Activated naive CD4-positive, alpha-beta T cell (primary cell): ENCODE results near the gene FARP1.
"Not testable (repeated sequence)": the region's sequence is repeated elsewhere in the genome, so short reads cannot be mapped to it uniquely, and the experiment has no call there.

ENCODE experiments used
- DNase-seq, 4 experiments: peaks; one replicate each; lab custom pipeline; 2025; lab: John Stamatoyannopoulos, UW

The FARP1 gene

GRCh38 chr13:98363326-98363725 is 220.4 kb downstream of the FARP1 start:
- no peak for DNase-seq

GRCh38 chr13:98364179-98364578 is 221.3 kb downstream of the FARP1 start:
- no peak for DNase-seq

GRCh38 chr13:98364647-98365046 is 221.8 kb downstream of the FARP1 start:
- no peak for DNase-seq

- no peak for DNase-seq
Measured at GRCh38 chr13:98365302-98365701, 222.4 kb downstream of the FARP1 start.

GRCh38 chr13:98366010-98366409 is 223.1 kb downstream of the FARP1 start:
- DNase-seq, result no peak

GRCh38 chr13:98366443-98366842 is 223.5 kb downstream of the FARP1 start:
- no peak for DNase-seq

- no peak for DNase-seq
Measured at GRCh38 chr13:98366959-98367358, 224.1 kb downstream of the FARP1 start.

GRCh38 chr13:98368019-98368418 is 225.1 kb downstream of the FARP1 start:
- DNase-seq, result no peak

- not testable (repeated sequence) for DNase-seq
Measured at GRCh38 chr13:98369520-98369919, 226.6 kb downstream of the FARP1 start.

- no peak for DNase-seq
Measured at GRCh38 chr13:98370261-98370660, 227.4 kb downstream of the FARP1 start.

- no peak for DNase-seq
Measured at GRCh38 chr13:98370806-98371515, 228.1 kb downstream of the FARP1 start.

- no peak for DNase-seq
Measured at GRCh38 chr13:98371516-98372023, 228.7 kb downstream of the FARP1 start.

- DNase-seq, result no peak
Measured at GRCh38 chr13:98372876-98373275, 230.0 kb downstream of the FARP1 start.

- DNase-seq, result no peak
Measured at GRCh38 chr13:98374750-98375149, 231.9 kb downstream of the FARP1 start.

GRCh38 chr13:98377635-98378378 is 234.9 kb downstream of the FARP1 start:
- DNase-seq, result no peak

- DNase-seq, result no peak
Measured at GRCh38 chr13:98384739-98385138, 241.8 kb downstream of the FARP1 start.

- DNase-seq, result no peak
Measured at GRCh38 chr13:98385606-98386005, 242.7 kb downstream of the FARP1 start.

- DNase-seq, result no peak
Measured at GRCh38 chr13:98386637-98387036, 243.7 kb downstream of the FARP1 start.

GRCh38 chr13:98389319-98389718 is 246.4 kb downstream of the FARP1 start:
- DNase-seq, result no peak

- no peak for DNase-seq
Measured at GRCh38 chr13:98390086-98390715, 247.3 kb downstream of the FARP1 start.

GRCh38 chr13:98393873-98394272 is 251.0 kb downstream of the FARP1 start:
- DNase-seq, result no peak

- DNase-seq, result no peak
Measured at GRCh38 chr13:98394820-98395510, 252.1 kb downstream of the FARP1 start.
